Measurements from ENCODE around the gene TIPRL. TPM values are rescaled to one million over a fixed set of nuclear protein-coding genes. Genes with fewer than 3 reads are reported as not detected.

TIPRL gene
- total and polyA plus RNA-seq, 11 donors = 11.8 to 39.4 (median 32.7) TPM

DNA sequence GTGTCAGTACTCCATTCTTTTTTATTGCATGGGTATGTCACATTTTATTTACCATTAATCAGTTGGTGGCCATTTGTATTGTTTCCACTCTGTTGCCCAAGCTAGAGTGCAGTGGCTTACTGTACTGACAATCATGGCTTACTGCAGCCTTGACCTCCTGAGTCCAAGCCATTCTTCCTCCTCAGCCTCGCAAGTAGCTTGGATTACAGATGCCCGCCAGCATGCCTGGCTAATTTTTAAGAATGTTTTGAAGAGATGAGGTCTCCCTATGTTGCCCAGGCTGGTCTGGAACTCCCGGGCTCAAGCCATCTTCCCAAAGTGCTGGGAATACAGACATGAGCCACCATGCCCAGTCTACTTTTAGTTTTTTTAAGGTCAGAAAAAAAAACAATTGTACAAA is 46.2 kb downstream of the TIPRL start:
- Histone ChIP-seq H3K4me1 (peaks cover 0 to 52% (median 23%) of the 10 kb centered on the region in 12 donors), H3K27ac (peak overlapping the region in 2 of 12 donors; percentile 74 to 96), H3K4me3 (peak overlapping the region in 9 of 12 donors; percentile 66 to 99 (median 77)), H3K27me3 (no peaks in the 10 kb centered on the region), H3K36me3 (peaks cover 0 to 5% (median 0%) of the 10 kb centered on the region in 9 donors), H3K9me3 (peaks cover 0 to 5% (median 0%) of the 10 kb centered on the region in 12 donors)
- DNase-seq (no peak), ATAC-seq (no peak)
- 82 to 99% (median 95%) methylated on average over 3 of the region's 3 CpGs for WGBS, 4 donors
- intact Hi-C loops (cut with DNase I) = loop anchor here in 4 of 10 donors (5.0 kb wide), 1 partner anchor 48 kb away; the partner anchor contains the start of gene TIPRL (in 4 of the 4)
- TF ChIP-seq, protein P1, sequence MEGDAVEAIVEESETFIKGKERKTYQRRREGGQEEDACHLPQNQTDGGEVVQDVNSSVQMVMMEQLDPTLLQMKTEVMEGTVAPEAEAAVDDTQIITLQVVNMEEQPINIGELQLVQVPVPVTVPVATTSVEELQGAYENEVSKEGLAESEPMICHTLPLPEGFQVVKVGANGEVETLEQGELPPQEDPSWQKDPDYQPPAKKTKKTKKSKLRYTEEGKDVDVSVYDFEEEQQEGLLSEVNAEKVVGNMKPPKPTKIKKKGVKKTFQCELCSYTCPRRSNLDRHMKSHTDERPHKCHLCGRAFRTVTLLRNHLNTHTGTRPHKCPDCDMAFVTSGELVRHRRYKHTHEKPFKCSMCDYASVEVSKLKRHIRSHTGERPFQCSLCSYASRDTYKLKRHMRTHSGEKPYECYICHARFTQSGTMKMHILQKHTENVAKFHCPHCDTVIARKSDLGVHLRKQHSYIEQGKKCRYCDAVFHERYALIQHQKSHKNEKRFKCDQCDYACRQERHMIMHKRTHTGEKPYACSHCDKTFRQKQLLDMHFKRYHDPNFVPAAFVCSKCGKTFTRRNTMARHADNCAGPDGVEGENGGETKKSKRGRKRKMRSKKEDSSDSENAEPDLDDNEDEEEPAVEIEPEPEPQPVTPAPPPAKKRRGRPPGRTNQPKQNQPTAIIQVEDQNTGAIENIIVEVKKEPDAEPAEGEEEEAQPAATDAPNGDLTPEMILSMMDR (IDR thresholded peaks at IDR 0.05) = no peak
- no peak for TF ChIP-seq POLR2A (IDR thresholded peaks at IDR 0.05)

DNA sequence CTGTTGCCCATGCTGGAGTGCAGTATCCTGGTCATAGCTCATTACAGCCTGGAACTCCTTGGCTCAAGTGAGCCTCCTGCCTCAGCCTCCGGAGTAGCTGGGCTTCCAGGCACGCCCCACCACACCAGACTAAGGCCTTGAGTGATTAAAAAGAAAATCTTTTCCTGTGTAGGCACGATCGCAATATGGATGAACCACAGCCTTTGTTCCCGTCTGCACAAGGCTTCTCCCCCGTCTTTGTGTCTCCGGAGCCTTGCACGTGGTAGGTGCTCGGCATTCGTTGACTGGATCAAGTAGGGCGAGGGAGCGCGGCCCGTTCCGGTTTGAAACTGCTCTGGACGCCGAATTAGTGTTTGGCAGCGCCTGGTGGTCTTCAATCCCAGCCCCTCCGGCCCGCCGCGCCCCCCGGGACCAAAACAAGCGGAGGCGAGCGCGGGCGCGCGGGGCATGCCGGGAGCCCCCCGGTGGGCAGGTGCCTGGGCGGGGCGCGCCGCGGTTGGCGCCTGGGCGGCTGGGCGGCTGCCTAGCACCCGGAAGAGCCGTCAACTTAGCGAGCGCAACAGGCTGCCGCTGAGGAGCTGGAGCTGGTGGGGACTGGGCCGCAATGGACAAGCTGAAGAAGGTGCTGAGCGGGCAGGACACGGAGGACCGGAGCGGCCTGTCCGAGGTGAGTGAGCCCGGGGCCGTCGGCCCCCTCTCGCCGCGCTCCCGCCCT is 46.9 kb downstream of the TIPRL start, which contains the start of gene SFT2D2:
Gene SFT2D2 (plus strand): TSS at position 529 of the 715 bp plus-strand sequence. CDS start 76 bp downstream, at position 605.
- peaks cover 0 to 5% (median 0%) of the 10 kb centered on the region in 12 donors for H3K9me3 ChIP-seq
- H3K4me3 ChIP-seq = peak within 1 kb of the TSS; percentile 66 to 99 (median 78)
- H3K27me3 ChIP-seq = no peaks in the 10 kb centered on the region
- ATAC-seq = peak; percentile 81 to 98 (median 96)
- peak in 1 of 2 donors; percentile 80 for TF ChIP-seq POLR2A (IDR thresholded peaks at IDR 0.05)
- TF ChIP-seq, protein P1 (IDR thresholded peaks at IDR 0.05) = no peak
- peaks cover 0 to 9% (median 0%) of the 10 kb centered on the region in 9 donors for H3K36me3 ChIP-seq
- DNase-seq = peak; percentile 81 to 89 (median 85)
- peak within 1 kb of the TSS; percentile 49 to 96 (median 81) for H3K27ac ChIP-seq
- 1 to 3% (median 2%) methylated on average over 28 to 58 of the region's 58 CpGs for WGBS, 4 donors
- intact Hi-C loops (cut with DNase I) = loop anchor here in 4 of 10 donors (5.0 kb wide), 1 partner anchor 48 kb away; the partner anchor contains the start of gene TIPRL (in 4 of the 4)
- H3K4me1 ChIP-seq = peaks cover 0 to 55% (median 28%) of the 10 kb centered on the region in 12 donors

DNA sequence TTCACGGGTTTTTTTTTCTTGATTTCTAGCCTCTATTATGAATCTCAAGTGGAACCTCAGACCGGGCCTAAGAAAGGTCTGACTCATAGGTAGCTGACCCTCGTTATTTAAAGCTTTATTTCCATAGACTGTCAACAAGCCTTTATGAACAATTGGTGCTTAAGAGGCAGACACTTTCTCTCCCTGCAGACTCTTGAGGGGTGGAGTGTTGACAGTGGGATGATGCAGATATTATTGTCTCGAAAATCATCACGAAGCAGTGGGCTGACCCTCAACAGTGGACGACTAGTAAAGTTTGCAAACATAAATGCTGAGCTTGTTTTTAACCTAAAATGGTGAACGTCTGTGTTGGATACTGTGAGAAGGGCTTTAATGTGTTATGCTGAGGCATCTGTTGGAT is 48.9 kb downstream of the TIPRL start:
- peaks cover 0 to 29% (median 17%) of the 10 kb centered on the region in 9 donors for H3K36me3 ChIP-seq
- no peak for ATAC-seq
- WGBS, 4 donors = 47 to 56% (median 53%) methylated on average over 7 of the region's 7 CpGs
- peak overlapping the region in 7 of 12 donors; percentile 10 to 96 (median 81) for H3K27ac ChIP-seq
- H3K27me3 ChIP-seq = no peaks in the 10 kb centered on the region
- TF ChIP-seq, protein P1 (IDR thresholded peaks at IDR 0.05) = no peak
- no peak for TF ChIP-seq POLR2A (IDR thresholded peaks at IDR 0.05)
- intact Hi-C loops (cut with DNase I) = loop anchor here in 4 of 10 donors (5.0 kb wide), 1 partner anchor 50 kb away; the partner anchor contains the start of gene TIPRL (in 4 of the 4)
- peak overlapping the region in 7 of 12 donors; percentile 2 to 99 (median 77) for H3K4me3 ChIP-seq
- peaks cover 0 to 59% (median 28%) of the 10 kb centered on the region in 12 donors for H3K4me1 ChIP-seq
- no peak for DNase-seq
- H3K9me3 ChIP-seq = peaks cover 0 to 5% (median 0%) of the 10 kb centered on the region in 12 donors

DNA sequence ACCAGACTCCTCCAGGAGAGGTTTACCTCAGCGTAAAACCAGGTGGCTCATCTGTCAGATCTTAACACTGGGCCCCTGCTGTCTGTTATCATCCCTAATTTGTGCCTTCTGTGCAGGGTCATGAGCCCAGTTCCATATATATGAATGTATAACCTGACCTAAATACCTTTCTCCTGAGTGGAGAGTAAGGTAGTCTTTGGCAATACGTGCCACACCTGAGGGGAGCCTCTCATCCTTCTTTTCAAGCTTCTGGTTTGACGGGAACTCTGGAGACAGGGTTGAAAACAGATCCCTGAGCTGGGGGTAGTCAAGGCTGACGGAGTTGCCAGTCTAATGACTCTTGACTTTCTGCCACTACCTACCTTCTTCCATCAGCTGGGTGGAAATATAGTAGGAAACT is 51.1 kb downstream of the TIPRL start:
- Histone ChIP-seq H3K4me3 (no peak overlapping the region), H3K27me3 (no peaks in the 10 kb centered on the region), H3K27ac (peak overlapping the region in 1 of 12 donors; percentile 89), H3K36me3 (peaks cover 0 to 52% (median 37%) of the 10 kb centered on the region in 9 donors), H3K4me1 (peaks cover 0 to 56% (median 28%) of the 10 kb centered on the region in 12 donors), H3K9me3 (no peaks in the 10 kb centered on the region)
- 93 to 100% (median 99%) methylated on average over 4 of the region's 4 CpGs for WGBS, 4 donors
- intact Hi-C loops (cut with DNase I) = loop anchor here in 4 of 10 donors (5.0 kb wide), 1 partner anchor 53 kb away; the partner anchor contains the start of gene TIPRL (in 4 of the 4)
- no peak for ATAC-seq
- TF ChIP-seq POLR2A (IDR thresholded peaks at IDR 0.05) = no peak
- TF ChIP-seq, protein P1 (IDR thresholded peaks at IDR 0.05) = no peak
- no peak for DNase-seq

All from heart left ventricle (tissue), 16 donors.